NCI-H2029 treated with DMSO at 0.1 percent for 48 hours (cell line): ENCODE measurements around the gene SFTPA2.
"Not testable (repeated sequence)": the region's sequence is repeated elsewhere in the genome, so short reads cannot be mapped to it uniquely, and the experiment has no call there.

Experiments
- DNase-seq: peaks from one replicate; lab custom pipeline; 2025; lab: John Stamatoyannopoulos, UW

SFTPA2 gene

DNA sequence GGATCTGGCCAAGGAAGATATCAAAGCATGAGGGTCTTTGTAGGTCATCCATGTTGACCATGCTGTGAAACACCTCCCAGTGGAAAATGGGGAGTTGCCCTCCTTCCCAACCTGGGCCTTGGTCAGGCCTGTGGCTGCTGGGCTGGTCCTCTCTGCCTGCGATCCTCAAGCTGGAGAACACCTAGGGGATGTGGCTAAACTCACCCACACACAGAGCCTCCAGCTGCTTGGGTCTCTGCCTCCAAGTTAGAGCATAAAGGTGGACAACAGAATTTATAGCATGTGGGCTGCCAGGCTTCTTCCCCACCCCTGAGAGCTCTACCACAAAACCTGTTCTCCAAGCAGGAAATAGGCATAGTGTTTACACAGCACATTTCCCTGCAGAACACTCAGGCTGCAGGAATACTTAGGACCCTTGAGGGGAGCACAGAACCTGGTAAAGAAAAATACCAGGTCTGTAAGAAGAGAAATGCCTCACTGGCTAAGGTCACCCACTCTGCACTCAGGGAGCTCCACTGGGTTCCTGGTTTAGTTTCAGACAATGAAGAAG is at the start of gene SFTPA2:
SFTPA2 (minus strand) TSS at position 248 of the 550 bp plus-strand sequence. CDS start 924 bp downstream, outside the sequence.
- no peak for DNase-seq

DNA sequence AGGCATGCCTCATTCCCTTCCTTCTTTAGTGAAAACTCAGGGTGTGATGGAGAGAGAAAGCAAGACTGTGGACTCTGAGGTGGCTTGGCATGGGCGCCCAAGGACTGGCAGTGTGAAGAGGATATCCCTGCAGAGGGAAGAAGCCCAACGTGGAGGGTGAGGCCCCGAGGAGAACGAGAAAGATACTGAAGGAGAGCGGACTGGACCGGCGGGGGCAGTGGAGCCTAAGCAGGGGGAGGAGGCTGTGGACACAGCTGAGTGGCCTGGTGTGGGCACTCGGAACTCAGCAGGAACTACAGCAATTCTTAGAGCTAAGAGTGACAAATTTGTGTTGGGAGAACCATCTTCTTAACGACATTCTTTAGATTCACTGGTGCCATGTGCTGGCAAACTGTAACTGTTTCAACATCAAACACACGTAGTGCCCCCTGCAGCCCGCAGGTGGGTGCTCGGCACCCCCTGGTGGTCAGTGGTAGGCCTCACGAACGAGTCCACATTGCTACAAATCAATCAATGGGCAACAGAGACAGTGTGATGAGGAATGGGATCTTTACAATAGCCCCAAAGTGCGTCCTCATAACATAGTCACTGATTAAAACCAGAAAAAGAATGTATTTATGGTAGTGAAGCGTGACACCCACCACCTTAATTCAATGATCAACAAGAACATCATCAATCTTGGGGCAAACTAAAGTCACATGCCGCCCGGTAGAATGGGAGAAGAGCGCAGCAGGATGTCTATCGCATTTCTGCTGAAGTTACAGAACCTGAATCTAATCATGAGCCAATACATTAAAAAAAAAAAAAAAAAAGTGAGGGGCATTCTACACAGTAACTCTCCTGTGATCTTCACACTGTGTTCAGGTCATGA is 48.5 kb upstream of the SFTPA2 start:
- DNase-seq = no peak

DNA sequence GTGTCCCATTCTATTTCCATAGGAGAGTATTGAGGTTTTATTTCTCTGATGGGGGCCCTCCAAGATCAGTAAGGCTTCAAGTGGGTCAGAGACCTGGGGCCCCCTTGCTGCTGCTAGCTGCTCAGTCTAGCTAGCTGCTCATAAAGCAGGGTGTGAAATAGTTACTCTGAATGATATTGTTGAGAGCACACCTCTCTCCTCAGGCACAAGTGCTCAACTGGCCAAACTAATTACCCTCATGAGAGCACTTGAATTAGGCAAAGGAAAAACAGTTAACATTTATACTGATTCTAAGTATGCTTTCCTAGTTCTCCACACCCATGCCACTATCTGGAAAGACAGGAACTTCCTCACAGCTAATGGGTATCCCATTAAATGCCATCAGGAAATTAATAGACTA is 45.1 kb upstream of the SFTPA2 start:
- no peak for DNase-seq

DNA sequence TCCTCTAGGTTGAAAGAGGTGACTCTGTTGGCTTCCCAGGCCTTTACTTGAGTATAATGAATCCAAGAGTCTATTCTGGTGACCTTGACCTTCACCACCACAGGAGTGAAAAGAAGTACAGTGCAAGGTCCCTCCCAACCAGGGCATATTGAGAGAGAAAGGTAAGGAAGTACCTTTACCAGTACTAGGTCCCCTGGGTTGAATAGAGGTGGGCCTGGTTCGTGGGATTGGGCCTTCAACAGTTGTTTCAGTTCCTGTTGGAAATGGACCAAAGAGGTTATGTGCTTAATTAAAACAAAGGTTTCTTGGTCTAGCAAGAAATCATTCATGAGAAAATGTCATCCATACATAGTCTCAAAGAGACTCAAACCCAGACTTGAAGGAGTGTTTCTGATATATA is 44.1 kb upstream of the SFTPA2 start:
- DNase-seq = no peak

DNA sequence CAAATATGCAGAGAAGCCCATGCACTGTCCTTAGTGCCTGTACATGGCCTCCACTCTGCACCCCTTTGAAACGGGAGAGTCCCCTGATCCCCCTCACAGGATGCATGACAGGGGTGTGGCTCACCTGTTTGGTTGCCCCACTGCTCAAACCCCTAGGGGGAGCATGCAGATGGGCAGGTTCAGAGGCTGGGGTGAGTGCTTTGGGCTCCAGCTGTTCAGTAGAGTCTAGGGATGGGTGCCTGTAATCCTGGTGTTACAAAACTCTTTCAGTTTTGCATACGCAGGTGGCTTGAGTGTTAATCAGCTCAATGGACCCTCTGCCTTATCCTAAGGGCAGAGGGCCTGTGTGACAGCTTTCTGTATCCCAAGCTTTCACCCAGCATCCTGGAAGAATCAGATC is 42.7 kb upstream of the SFTPA2 start:
- no peak for DNase-seq

DNA sequence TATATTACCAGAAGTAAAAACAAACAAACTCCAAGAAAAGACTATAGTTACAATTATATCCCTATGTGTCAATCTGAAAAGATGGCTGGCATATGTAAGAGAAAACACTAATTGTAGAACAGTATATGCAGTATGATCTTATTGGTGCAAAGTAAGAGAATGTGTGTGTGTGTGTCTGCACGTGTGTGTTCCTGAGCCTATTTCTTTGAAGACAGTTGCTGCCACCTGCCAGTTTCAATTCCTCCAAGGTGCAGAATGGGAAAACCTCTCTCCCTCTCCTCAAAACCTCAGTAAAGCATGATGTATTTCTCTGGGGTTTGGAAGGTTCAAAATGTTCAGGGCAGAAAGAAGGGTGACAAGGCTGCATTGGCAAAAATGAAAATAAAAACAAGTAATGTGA is 41.7 kb upstream of the SFTPA2 start:
- DNase-seq = no peak

DNA sequence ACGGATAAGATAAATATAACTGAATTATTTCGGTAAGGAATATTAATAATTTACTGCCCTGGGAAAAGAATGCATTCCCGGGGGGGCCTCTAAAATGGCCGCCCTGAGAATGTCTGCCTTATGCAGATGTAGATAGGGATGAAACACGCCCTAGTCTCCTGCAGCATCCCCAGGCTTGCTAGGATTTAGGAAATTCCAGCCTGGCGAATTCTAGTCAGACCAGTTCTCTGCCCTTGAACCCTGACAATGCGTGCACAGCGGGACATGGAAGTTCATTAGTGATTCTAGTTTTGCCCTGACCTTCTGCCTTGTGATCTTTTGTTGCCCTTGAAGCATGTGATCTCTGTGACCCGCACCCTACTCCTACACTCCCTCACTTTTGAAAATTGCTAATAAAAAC is 39.4 kb upstream of the SFTPA2 start:
- DNase-seq = not testable (repeated sequence)

DNA sequence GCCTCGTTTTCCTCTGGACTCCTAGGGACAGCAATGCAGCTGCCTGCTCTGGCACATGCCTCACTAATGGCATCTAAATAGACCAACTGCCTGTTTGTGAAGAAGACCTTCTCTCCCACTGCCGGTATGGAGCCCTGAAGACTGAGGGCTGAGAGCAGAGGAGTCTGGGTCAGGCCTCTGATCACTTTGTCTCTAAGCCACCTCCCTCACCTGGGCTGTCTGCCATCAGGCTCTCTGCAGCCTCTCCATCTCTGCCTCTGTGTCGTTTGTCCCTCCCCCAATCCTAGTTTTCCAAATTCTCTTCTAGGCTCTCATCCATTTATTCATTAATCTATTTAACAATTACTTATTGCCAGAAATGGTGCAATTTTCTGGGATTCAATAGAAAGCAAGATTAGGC is 35.3 kb upstream of the SFTPA2 start:
- DNase-seq = no peak

DNA sequence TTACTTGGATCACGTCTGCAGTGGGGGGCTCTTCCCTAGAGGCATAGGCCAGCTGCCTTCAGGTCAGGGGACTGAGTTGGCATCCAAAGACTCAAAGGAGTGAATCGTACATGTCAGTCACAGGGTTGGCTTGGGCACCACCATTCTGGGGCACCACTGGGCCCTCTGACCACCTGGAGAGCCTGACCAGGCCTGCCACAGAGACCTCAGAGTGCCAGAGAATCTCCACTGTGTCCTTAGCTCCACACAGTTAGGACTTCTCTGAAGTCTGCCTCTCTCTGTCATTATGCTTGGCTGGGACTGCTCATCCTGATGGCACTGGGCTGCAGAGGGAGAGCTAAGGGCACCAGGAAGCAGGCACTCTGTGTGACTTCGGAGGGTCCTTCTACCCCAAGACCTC is 34.4 kb upstream of the SFTPA2 start:
- DNase-seq = not testable (repeated sequence)

DNA sequence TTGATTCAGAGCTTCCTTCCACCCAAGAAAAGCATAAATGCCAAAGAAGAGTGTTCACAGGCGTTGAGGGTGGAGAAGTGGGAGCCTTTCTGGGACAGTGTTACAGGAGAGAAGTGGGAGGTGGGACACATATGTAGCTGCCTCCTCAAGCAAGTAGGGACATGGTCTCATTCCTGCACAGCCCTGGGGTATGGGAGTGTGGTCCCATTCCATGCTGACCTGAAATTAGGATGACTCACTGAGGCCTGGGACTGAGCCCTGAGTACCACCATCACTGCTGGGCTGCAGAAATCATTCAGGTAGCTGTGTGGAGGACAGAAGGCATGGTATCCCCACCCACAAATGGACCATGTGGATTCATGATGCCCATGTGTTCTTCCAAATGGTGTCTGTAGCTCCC is 33.2 kb upstream of the SFTPA2 start:
- no peak for DNase-seq

DNA sequence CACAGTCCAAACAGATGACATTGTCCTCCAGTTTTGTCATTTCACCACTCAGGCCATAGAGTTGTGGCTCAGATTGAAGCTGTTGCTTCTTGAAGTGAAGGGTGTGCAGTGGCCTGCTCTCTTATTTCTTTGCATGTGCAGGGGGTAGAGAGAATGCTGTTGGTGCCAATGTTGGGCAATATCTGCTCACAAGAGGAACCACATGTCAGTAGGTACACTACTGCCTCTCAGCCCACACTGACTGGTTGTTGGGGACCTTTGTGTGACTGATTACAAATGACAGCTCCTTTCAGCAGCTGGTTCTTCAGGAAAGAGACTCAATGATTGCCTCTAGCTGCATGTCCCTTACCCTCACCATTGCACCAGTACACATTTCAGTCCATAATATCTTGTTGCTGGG is 28.6 kb upstream of the SFTPA2 start:
- no peak for DNase-seq

DNA sequence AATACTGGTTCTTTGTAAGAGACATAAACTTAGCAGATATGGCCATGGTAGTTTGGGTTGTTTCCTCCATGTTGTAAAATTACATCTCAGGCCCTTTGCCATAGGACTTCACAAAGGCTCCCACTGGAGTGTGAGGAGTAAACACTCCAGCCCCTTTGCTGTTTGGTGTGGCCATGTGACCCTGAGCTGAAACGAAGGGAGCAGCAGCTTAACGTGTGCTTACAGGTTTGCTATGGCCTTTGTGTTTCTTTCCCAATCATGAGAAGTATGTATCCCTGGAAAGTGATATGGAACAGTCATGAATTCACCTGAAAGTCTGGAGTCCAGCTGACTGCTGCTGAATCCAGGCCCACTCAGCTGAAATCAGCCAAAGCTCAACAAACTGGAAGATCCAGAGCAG is 26.7 kb upstream of the SFTPA2 start:
- DNase-seq = no peak

DNA sequence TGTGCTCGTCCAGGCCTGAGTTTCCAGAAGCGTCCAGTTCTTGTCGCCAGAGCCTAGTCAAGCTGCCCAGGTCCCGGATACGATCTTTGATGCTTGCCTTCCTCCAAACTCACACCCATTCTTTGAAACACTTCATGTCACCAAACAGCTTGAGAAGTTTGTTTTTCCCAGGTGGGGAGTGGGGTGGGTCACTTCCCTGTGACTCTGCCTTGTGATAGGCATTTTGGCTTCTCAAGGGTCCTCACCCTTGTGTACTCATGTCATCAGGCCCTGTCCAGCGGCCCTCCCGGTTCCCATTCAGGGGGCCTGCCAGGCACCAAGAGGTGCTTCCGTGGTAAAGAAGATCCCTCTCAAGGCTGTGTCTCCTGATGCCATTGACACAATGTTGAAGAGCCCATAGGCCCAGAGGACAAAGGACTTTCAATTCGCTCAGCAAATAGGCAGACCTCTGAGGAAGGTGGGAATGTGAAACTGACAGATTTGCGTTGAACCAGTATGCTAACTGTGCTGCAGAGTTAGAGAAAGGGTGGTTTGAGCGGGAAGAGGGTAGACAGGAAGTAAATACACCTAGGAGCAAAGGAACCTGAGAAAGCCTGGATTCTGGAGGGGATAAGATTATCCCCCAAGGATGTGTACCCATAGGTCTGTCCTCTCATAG is 25.8 kb upstream of the SFTPA2 start:
- no peak for DNase-seq

DNA sequence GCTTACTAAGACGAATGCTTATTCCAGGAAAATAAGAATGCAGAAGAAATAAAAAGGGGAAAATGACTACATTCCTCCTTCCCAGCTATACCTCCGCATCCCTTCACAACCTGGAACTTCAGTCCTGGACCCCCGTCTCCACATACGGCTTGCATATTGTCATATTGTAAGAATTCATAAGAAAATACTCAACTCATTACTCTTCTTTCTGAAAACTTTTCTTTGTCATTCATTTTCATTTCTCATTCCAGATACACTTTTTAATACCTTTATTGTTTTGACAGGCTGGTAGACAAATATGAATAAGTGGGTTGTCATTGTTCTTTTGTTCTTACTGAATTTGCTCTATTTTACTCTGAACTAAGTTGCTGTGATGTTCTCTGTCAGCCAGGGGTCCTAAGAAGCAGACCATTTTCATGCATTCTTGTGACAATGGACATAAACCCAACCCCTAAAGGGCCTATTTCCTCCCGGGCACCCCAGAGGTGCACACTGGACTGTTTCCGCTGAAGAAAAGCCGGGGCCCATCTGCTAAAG is 23.3 kb upstream of the SFTPA2 start:
- no peak for DNase-seq

DNA sequence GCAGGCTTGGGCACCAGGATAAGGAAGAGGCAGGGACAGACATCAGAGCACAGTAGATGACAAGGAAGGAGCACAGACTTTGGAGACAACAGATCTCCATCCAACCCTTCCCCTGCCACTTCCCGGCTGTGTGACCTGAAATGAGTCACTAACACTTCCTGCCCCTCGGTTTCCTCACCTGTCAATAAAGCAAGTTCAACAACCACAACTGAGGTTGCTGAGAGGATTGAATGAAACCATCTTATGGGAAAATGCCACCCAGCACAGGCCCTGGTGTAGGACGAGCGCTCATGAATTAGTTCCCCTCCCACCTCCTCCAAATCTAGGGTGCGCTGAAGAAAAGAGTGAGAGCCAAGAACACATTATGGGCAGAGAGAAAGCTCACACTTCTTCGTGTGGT is 22.7 kb upstream of the SFTPA2 start:
- not testable (repeated sequence) for DNase-seq

DNA sequence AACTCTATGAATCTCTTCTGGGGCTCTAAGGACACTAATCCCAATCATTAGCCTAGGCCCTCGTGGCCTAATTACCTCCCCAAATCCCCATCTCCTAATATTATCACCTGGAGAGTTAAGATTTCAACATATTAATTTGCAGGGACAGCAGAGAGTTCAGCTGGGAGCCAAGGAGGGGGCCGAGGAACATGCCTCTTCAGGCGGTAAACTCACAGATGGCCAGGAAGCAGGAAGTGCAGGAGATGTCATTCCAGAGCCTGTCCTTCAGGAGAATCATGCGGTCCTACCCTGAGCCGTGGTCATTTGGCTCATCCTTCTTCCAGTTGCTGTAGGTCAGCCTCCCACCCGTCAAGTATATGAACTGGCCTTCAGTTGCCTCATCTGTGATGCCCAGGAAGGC is 21.9 kb upstream of the SFTPA2 start:
- no peak for DNase-seq

DNA sequence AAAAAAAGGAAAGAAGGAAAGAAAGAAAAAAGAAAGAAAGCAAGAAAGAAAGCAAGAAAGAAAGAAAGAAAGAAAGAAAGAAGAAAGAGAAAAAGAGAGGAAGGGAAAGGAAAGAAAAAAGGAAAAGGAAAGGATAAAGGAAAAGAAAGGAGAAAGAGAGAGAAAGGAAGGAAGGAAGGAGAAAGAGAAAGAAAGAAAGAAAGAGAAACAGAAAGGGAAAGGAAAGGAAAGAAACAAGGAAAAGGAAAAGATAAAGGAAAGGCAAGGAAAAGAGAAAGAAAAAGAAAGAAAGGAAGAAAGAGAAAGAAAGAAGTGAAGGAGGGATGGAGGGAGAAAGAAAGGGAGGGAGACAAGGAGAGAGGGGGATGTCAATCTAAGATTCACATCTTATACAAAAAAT is 20.8 kb upstream of the SFTPA2 start:
- no peak for DNase-seq

DNA sequence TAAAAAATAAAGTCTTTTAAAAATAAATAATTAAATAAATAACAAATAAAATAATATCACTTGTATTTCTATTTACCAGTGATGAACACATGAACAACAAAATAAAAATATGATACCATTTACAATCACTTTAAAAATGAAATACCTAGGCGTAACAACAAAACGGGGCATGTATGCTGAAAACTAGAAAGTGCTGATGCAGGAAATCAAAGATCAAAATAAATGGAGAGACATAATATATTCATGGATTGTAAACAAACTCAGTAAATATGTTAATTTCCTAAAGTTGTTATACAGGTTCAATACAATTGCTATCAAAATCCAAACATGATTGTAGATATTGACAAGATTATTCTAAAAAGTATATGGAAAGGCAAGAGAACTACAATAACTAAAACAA is 19.2 kb upstream of the SFTPA2 start:
- no peak for DNase-seq

DNA sequence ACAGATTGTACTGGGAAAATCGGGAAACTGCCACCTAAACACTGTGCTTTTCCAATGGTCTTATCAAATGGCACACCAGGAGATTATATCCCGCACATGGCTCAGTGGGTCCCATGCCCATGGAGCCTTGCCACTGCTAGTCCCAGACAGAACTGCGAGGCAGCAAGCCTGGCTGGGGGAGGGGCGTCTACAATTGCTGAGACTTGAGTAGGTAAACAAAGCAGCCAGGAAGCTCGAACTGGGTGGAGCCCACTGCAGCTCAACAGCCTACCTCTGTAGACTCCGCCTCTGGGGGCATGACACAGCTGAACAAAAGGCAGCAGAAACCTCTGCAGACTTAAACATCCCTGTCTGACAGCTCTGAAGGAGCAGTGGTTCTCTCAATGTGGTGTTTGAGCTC is 10.4 kb upstream of the SFTPA2 start:
- not testable (repeated sequence) for DNase-seq

DNA sequence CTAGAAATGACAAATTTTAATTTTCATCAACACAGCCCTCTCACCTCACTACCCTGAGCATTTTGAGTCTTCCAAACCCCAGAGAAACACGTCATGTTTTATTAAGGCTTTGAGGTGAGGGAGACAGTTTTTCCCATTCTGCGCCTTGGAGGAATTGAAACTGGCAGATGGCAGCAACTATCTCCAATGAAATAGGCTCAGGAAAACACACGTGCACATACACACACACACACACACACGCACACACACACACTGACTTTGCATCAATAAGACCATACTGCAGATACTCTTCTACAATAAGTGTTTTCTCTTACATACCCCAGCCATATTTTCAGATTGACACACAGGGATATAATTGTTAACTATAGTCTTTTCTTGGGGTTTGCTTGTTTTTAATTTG is 3.2 kb upstream of the SFTPA2 start:
- no peak for DNase-seq

DNA sequence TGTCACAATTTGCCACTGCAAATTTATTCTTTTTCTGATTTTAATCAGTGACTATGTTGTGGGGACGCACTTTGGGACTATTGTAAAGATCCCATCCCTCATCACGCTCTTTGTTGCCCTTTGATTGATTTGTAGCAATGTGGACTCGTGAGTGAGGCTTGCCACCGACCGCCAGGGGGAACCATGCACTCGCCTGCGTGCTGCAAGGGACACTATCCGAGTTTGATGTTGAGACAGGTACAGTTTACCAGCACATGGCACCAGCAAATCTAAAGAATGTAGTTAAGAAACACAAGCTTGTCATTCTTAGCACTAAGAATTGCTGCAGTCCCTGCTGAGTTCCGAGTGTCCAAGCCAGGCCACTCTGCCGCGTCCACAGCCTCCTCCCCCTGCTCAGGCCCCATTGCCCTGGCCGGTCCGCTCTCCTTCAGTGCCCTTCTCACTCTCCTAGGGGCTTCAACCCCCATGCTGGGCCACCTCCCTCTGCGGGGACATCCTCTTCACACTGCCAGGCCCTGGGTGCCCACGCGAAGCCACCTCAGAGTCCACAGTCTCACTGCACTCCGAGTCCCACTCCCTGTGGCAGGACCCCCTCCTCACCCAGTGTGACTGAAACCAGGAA is 2.0 kb upstream of the SFTPA2 start:
- no peak for DNase-seq

DNA sequence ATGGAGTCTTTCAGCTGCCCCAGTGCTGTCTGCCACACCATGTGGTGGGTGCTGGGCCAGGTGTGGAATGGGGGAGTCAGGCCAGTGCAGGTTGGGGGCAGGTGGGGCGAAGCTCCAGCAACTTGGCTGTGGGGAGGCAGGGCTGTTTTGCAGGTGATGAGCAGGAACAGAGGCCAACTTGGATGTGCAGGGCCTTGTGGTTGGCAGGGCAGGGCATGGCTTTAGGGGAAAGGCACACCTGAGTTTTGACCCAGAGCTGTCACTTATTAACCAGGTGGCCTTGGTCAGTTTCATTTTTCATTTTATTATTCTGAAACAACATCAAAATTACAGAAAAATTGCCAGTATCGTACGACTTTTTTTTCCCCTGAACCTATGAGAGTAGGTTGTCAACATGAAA is 1.1 kb upstream of the SFTPA2 start:
- DNase-seq = no peak

DNA sequence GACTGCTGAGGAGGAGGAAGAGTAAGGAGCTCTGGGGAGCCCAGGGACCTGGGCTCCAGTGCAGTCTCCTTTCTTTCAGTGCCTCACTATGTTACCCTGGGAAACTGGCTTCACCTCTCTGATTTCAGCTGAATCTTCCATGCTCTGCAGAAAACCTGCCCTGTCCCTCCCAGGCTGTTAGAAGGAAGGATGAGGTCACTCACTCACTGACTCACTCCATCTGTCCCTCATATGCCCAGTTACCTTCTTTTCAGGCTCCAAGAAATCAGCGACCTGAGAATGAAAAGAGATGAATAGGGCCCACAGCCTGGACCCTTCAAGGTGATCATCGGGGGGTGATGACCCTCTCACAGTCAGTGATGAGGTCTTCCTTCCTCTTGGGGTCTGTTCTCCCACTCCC is 481 bp downstream of the SFTPA2 start:
- DNase-seq = no peak
